Measurements from ENCODE around the gene CD22.
A peak's percentile ranks its signal among the peaks of the same experiment; 100 is the strongest.

The CD22 gene

DNA sequence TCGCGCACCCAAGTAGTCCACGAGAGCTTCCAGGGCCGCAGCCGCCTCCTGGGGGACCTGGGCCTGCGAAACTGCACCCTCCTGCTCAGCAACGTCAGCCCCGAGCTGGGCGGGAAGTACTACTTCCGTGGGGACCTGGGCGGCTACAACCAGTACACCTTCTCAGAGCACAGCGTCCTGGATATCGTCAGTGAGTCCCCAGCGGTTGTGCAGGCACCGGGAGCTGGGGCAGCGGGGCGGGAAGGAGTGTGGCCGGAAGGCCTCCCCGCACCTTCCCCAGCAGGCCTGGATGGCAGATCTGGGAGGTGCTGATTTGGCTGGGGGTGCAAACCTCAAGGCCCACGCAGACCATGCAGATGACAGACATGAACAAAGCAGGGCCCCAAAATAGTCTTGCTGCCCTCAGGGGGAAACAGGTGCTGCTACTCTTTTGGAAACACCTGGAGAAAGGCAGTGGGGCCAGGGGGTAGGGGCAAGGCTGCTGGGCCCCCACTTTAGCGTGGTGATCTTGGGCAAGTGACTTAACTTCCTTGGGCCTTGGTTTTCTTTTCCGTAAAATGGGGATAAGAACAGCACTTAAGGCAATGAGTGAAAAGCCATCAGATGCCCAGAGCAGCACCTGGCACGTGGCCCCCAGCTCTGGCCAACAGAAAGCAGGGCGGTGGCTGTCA, 33.1 kb upstream of the CD22 start:
- DNase-seq (ENCODE audit: low read depth in 2 of 2), result peak in 1 of 2 donors; percentile 17

DNA sequence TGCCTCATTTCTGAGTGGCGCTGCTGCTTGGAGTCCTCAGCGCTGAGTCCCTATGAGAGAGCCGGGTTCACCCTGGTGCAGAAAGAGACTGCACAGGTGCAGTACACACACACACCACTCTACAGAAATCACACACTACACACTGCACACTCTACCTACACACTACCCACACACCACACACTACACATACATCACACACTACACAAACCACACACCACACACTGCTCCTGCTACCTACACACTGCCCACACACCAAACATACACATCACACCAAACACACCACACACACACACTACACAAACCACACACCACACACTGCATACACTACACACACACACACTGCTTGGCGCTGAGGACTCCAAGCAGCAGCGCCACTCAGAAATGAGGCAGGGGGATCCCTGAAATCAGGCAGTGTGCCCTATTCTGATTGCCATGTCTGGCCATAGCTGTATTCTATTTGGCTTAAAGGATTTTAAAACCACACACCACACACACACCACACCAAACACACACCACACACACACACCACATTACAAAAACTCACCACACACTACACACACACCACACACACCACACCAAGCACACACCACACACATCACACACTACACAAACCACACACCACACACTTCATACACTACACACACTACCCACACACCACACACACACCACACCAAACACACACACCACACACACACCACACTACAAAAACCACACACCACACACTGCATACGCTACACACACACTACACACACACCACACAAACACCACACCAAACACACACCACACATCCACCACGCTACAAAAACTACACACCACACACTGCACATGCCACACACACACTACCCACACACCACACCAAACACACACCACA, 32.1 kb upstream of the CD22 start:
- no peak for DNase-seq (ENCODE audit: low read depth in 2 of 2)

DNA sequence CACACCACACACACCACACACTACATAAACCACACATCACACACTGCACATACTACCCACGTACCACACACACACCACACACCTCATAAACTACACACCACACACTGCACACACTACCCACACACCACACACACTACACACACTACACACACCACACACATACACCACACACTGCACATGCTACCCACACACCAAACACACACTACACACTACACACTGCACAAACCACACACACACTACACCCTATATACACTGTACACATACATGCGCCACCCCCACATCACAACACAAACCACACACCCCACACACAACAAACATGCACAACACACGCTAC, 31.5 kb upstream of the CD22 start:
- no peak for DNase-seq (ENCODE audit: low read depth in 2 of 2)

DNA sequence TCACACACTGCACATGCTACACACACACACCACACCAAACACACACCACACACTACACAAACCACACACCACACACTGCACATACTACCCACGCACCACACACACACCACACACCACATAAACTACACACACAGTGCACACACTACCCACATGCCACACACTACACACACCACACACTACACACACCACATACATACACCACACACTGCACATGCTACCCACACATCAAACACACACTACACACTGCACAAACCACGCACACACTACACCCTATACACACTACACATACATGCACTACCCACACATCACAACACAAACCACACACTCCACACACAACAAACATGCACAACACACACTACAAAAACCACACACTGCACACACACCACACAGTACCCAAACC, 31.1 kb upstream of the CD22 start:
- no peak for DNase-seq (ENCODE audit: low read depth in 2 of 2)

DNA sequence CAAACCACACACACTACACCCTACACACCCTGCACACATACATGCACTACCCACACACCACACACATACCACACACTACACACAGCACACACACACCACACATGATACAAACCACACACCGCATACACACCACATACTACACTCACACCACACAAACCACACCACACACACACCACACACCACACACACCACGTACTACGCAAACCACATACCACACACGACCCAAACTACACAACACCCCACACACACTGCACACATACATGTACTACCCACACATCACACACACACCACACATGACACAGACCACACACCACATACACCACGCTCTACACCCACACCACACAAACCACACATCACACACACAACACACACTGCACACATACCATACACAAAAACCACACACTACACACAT, 30.4 kb upstream of the CD22 start:
- DNase-seq (ENCODE audit: low read depth in 2 of 2), result no peak

DNA sequence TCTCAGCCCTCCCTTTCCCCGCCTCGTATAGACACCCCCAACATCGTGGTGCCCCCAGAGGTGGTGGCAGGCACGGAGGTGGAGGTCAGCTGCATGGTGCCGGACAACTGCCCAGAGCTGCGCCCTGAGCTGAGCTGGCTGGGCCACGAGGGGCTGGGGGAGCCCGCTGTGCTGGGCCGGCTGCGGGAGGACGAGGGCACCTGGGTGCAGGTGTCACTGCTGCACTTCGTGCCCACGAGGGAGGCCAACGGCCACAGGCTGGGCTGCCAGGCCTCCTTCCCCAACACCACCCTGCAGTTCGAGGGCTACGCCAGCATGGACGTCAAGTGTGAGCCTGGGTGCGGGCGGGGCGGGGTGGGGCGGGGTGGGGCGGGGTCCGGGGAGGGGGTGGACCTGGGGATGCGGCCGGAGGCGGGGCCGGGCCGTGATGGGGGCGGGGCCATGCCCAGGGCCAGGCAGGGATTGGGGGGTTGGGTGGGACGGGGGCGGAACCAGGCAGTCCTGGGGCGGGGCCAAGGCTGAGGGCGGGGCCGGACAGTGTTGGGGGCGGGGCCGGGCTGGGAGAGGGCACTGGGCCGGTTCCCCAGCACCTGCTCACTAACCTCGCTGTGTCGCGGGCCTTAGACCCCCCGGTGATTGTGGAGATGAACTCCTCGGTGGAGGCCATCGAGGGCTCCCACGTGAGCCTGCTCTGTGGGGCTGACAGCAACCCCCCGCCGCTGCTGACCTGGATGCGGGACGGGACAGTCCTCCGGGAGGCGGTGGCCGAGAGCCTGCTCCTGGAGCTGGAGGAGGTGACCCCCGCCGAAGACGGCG, 29.3 kb upstream of the CD22 start:
- no peak for DNase-seq (ENCODE audit: low read depth in 2 of 2)

DNA sequence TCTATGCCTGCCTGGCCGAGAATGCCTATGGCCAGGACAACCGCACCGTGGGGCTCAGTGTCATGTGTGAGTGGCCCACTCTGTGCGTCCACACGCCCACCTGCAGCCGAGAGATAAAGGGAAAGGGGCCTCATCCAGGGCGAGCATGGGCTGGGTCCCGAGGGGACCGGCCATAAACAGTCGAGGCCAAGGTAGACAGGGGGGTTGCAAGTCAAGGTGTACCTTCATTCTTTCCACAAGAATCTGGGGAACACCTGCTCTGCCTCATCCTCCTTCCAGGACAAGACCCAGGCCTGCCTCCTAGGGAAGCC, 28.7 kb upstream of the CD22 start:
- no peak for DNase-seq (ENCODE audit: low read depth in 2 of 2)

GRCh38 chr19:35301961-35302360, 27.0 kb upstream of the CD22 start:
- no peak for DNase-seq (ENCODE audit: low read depth in 2 of 2)

DNA sequence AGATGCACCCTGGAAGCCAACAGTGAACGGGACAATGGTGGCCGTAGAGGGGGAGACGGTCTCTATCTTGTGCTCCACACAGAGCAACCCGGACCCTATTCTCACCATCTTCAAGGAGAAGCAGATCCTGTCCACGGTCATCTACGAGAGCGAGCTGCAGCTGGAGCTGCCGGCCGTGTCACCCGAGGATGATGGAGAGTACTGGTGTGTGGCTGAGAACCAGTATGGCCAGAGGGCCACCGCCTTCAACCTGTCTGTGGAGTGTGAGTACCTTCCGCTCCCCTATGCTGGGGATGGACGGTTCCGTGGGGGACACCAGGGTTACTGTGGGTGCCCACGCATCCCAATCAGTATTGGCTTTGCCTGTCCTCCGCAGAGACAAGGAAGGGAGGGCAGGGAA, 26.5 kb upstream of the CD22 start:
- no peak for DNase-seq (ENCODE audit: low read depth in 2 of 2)

DNA sequence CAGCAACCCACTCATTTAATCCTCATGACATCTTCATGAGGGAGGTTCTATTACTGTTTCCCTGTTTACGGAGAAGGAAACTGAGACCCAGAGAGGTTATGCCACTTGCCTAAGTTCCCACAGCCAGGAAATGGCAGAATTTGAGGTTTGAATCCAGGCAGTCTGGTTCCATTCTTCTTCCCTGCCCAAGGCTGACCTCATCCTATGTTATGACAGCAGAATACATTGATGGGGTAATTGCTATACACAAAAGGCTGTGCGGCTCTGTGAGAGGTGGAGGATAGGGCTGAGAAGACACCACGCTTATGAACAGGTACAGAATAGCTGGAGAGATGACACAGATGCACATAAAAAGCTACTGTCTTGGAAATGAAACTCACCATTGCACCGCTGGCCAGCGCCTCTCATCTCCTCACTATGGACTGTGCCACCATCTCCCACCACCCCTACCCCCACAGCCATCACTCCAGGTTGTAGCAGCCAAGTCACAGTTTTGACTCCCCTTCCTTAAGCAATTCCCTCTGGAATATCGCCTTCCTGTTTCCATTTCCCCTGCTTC, 25.6 kb upstream of the CD22 start:
- no peak for DNase-seq (ENCODE audit: low read depth in 2 of 2)

GRCh38 chr19:35304036-35304435, 25.0 kb upstream of the CD22 start:
- DNase-seq (ENCODE audit: low read depth in 2 of 2), result no peak

DNA sequence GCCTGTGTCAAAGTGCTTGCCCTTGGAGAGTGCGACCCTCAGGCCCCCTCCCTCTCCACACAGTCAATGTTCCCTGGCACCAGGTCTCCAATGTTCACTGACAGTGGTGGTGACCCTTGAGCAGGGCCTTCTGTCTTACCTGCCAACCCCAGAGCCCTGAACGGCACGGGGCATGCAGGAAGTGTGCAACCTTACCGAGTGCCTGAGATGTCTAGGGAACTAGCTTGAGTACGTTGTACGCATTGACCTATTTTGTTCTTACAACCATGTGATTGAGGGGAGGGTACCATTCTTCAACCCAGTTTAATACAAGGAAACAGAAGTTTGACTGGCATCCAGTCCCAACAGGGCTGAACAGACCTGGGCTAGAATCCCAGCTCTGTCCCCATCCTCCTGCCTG, 23.8 kb upstream of the CD22 start:
- DNase-seq (ENCODE audit: low read depth in 2 of 2), result no peak

GRCh38 chr19:35306473-35307246, 22.3 kb upstream of the CD22 start:
- DNase-seq (ENCODE audit: low read depth in 2 of 2), result no peak

- no peak for DNase-seq (ENCODE audit: low read depth in 2 of 2)
Measured at GRCh38 chr19:35307931-35308330, 21.1 kb upstream of the CD22 start.

GRCh38 chr19:35308910-35309309, 20.1 kb upstream of the CD22 start:
- DNase-seq (ENCODE audit: low read depth in 2 of 2), result no peak

DNA sequence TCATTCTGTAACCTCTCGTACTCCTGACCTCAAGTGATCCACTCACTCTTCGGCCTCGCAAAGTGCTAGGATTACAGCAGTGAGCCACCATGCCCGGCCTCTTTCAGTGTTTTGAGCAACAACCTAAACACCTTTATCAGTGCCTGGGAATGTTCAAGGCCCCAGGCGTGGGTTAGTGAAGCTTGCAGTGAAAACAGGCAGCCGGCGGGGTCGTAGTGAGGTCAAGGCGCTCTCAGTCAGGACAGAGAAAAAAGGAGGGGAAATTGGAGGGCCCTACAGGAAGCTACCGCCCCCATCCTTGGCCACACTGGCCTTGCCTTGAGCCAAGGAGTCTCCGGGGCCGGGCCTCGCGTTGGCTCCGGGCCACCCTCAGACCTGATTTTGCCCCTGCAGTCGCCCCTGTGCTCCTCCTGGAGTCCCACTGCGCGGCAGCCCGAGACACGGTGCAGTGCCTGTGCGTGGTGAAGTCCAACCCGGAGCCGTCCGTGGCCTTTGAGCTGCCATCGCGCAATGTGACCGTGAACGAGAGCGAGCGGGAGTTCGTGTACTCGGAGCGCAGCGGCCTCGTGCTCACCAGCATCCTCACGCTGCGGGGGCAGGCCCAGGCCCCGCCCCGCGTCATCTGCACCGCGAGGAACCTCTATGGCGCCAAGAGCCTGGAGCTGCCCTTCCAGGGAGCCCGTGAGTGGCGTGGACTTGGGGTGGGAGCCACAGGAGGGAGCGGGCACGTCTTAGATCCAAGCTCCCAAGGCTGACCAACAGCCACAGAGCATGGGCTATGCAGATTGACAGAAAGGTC, 19.3 kb upstream of the CD22 start:
- no peak for DNase-seq (ENCODE audit: low read depth in 2 of 2)

DNA sequence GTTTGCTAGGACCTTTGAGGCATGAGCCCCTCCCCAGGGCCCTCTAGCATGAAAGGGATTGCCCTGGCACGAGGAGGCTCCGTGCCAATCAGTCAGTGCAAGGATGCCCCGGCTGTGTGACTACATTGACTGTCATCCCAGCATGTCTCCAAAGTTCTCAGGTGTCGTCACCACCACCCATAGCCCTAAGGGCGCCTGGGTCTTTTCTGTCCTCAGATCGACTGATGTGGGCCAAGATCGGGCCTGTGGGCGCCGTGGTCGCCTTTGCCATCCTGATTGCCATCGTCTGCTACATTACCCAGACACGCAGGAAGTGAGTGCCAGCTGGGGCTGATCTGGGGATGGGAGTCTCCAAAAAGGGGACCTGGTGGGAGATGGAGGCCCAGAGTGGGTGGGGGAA, 18.7 kb upstream of the CD22 start:
- DNase-seq (ENCODE audit: low read depth in 2 of 2), result no peak

DNA sequence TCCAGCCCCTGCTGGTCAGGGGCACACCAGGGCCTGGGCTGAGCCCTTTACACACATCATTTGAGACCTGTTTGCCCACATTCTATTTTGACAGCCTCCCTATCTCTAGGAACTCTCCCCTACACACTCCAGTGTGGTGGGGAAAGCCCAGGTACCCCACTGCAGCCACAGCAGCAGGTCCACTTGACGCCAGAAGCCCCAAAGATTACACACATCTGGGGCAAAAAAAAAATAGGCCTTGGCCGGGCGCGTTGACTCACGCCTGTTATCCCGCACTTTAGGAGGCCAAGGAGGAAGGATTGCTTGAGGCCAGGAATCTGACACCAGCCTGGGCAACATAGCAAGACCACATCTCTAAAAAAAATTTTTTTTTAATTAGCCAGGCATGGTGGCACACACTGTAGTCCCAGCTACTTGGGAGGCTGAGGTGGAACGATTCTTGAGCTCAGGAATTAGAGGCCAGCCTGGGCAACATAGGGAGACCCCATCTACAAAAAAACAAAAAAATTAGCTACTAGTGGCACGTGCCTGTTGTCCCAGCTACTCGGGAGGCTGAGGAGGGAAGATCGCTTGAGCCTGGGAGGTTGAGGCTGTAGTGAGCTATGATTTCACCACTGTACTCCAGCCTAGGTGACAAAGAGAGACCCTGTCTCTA, 18.0 kb upstream of the CD22 start:
- DNase-seq (ENCODE audit: low read depth in 2 of 2), result no peak

DNA sequence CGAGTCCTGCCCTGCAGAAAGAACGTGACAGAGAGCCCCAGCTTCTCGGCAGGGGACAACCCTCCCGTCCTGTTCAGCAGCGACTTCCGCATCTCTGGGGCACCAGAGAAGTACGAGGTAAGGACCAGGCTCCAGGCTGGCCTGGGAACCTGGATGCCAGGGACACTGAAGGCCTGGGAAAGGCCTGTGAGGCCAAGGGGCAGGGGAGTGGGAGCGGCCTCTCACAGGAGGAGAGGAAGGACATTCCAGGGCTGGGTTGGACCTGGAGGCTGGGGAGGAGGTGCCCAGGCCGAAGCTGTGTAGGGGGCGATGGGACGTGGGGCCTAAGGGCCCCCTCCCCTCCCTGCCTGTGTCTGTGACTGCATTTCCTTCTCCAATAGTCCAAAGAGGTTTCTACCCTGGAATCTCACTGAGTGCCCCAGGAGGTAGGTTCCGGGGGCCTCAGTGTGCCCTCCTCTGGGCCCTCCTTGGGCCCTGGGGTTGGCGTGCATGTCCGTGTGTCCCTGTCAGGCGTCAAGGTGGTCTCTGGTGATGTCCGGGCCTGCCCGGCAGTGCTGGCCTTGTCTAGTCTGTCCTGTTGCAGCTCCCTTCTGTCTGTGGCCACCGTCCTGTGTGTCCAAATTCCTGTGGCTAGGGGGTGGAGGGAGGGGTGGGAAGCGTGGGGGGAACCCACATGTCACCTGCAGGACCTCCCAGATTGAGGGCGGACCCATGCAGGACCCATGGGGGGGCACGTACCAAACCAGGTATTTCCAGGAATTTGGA, 16.9 kb upstream of the CD22 start:
- DNase-seq (ENCODE audit: low read depth in 2 of 2), result no peak

- no peak for DNase-seq (ENCODE audit: low read depth in 2 of 2)
Measured at GRCh38 chr19:35313587-35313986, 15.4 kb upstream of the CD22 start.
